SU-DHL-6 (cell line): ENCODE data around the gene RAB3B.

Experiments
- H2AFZ ChIP-seq: fragments of 200-600 bp; sonication (generic); 2 replicates; pipeline ENCODE4 v1.6.1; 2014; ENCODE audit warnings: low read depth, mild to moderate bottlenecking, moderate library complexity, mixed read lengths, antibody characterized with exemption, low read length; ENCODE audit not compliant: severe bottlenecking
- H3F3A ChIP-seq: fragments of 200-600 bp; shearing (Covaris generic); 2 replicates; pipeline ENCODE4 v1.6.0; 2016; ENCODE audit warnings: antibody characterized with exemption, mild to moderate bottlenecking; ENCODE audit not compliant: insufficient read depth
- H3K27ac ChIP-seq: fragments of 200-600 bp; sonication (generic); 2 replicates; pipeline ENCODE4 v1.5.1; 2016; ENCODE audit warnings: low read depth, mild to moderate bottlenecking, low read length, moderate library complexity, mixed read lengths
- H3K27me3 ChIP-seq: fragments of 200-600 bp; sonication (generic), shearing (Covaris generic); 2 replicates; pipeline ENCODE4 v1.6.0; 2014; ENCODE audit warnings: mild to moderate bottlenecking, low read length
- H3K36me3 ChIP-seq: fragments of 200-600 bp; sonication (generic); 2 replicates; pipeline ENCODE4 v1.6.1; 2014; ENCODE audit warnings: mild to moderate bottlenecking, low read length, mixed read lengths
- H3K4me2 ChIP-seq: fragments of 300-600, 200-600 bp; shearing (Covaris generic), sonication (generic); 2 replicates; pipeline ENCODE4 v1.6.0; 2014; ENCODE audit warnings: low read length, low read depth, mild to moderate bottlenecking; ENCODE audit not compliant: poor library complexity, severe bottlenecking
- H3K4me3 ChIP-seq: fragments of 200-600 bp; sonication (generic); 2 replicates; pipeline ENCODE4 v1.5.1; 2014; ENCODE audit warnings: antibody characterized with exemption, low read length, mild to moderate bottlenecking, mixed read lengths; ENCODE audit not compliant: insufficient read depth, poor library complexity, severe bottlenecking
- H3K79me2 ChIP-seq: fragments of 200-600 bp; sonication (generic); 2 replicates; pipeline ENCODE4 v1.6.1; 2014; ENCODE audit warnings: mild to moderate bottlenecking, low read length, moderate library complexity; ENCODE audit not compliant: insufficient read depth
- H3K9ac ChIP-seq: fragments of 200-600 bp; sonication (generic); 2 replicates; pipeline ENCODE4 v1.7.0; 2014; ENCODE audit warnings: mild to moderate bottlenecking, low read length
- H3K9me2 ChIP-seq: fragments of 200-600 bp; sonication (generic); replicated peaks from 2 replicates; pipeline ENCODE4 v1.6.1; 2014; ENCODE audit warnings: low read length; ENCODE audit not compliant: insufficient read depth
- H3K9me3 ChIP-seq: fragments of 200-600 bp; sonication (generic); 2 replicates; pipeline ENCODE4 v1.6.1; 2014; ENCODE audit warnings: low read length, mixed read lengths; ENCODE audit not compliant: insufficient read depth
- H4K20me1 ChIP-seq: fragments of 200-600 bp; sonication (generic); 2 replicates; pipeline ENCODE4 v1.6.1; 2014; ENCODE audit warnings: low read depth, mild to moderate bottlenecking, antibody characterized with exemption, low read length, moderate library complexity, mixed read lengths
- CTCF ChIP-seq: fragments of 200-600 bp; sonication (generic); IDR thresholded peaks from one replicate; pipeline ENCODE4 v1.5.1; 2017; ENCODE audit warnings: antibody characterized with exemption, mild to moderate bottlenecking, low read length, moderate library complexity; ENCODE audit not compliant: insufficient read depth, poor library complexity, severe bottlenecking
- EZH2phosphoT487 ChIP-seq: fragments of 200-600 bp; sonication (generic), shearing (Covaris generic); conservative IDR thresholded peaks from 2 replicates; pipeline ENCODE4 v1.6.1; 2018; ENCODE audit warnings: mild to moderate bottlenecking, antibody characterized with exemption, low read length, moderate library complexity, mixed read lengths

Gene RAB3B

DNA sequence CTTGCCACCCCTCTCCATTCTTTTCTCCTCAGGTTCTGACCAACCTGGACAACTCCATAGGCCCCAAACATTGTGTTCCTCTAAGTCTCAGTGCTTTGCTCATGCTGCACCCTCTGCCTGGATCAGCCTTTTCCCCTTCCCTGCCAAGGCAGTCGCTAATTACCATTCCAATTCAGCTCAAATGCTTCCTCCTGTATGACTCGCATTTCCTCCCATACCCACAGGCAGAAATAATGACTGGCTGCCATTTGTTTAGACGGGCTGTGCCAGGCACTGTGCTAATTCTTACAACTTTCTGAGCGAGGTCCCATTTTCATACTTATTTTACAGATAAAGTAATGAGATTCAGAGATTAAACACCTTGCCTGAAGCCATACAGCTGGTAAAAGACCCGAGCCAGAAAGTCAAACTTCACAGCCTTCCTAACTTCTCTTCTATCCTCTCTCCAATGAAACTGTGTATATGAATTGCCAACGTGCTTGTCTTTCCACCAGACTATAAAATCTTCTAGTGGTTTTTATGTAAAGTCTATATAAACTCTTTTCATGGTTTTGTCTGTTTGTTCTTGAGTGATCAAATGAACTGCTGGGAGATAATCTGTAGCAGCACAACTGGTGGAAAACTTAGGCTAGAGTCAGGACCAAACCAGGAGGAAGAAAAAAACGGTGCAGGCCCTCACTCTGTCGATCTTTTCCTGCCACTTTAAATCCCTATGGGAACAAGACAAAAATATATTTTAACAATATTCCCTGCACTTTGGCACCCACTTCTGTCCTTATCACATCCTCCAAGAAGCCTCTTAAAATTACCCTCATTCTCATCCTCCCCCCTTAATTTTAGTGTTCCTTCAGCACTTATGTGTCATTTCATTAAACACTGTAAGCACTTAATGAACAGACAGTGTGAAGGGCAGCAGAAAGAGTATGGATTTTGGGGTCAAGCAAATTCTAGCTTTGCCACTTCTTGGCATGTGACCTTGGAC, 33.7 kb downstream of the RAB3B start:
- Histone ChIP-seq H2AFZ (no peak overlapping the region), H3K9me2 (no peaks in the 10 kb centered on the region), H3K9ac (no peak overlapping the region), H3F3A (no peaks in the 10 kb centered on the region), H3K4me2 (no peak overlapping the region), H3K36me3 (no peaks in the 10 kb centered on the region), H3K27ac (no peak overlapping the region), H3K9me3 (no peaks in the 10 kb centered on the region), H4K20me1 (no peaks in the 10 kb centered on the region), H3K79me2 (no peaks in the 10 kb centered on the region), H3K4me3 (no peak overlapping the region), H3K27me3 (no peaks in the 10 kb centered on the region)
- TF ChIP-seq CTCF, result no peak
- TF ChIP-seq EZH2phosphoT487, result no peak

DNA sequence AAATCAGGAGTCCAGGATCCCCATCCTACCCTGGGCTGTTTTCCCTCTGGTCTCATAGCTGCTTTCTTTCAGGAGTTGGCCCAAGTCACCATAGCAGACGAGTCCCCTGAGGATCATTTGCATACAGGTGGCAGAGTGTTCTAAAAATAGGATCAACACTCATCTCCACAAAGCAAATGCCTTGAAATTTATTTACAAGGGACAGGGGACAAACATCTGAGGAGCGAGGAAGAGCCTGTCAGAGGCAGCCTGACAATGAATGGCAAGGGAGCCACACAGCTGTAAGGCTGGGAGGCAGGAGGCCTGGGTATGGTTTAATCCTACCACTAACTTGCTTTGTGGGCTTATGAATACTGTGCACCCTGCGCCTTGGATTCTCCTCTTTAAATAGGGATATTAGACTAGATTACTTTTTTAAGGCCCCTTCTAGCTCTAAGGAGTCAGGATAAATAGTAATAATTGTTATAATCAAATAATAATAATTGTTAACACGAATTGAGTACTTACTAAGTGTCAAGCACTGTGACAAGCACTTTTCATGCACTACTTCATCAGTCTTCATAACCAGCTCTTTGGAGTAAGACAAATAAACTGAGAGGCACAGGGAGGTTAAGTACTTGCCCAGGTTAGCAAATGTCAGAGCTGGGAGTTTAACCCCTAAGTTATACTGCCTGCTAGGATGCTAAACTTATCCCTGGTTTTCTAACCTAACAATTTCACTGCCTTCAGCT, 34.5 kb downstream of the RAB3B start:
- H2AFZ ChIP-seq, result no peak overlapping the region
- no peak overlapping the region for H3K4me2 ChIP-seq
- no peak for TF ChIP-seq EZH2phosphoT487
- TF ChIP-seq CTCF, result no peak

DNA sequence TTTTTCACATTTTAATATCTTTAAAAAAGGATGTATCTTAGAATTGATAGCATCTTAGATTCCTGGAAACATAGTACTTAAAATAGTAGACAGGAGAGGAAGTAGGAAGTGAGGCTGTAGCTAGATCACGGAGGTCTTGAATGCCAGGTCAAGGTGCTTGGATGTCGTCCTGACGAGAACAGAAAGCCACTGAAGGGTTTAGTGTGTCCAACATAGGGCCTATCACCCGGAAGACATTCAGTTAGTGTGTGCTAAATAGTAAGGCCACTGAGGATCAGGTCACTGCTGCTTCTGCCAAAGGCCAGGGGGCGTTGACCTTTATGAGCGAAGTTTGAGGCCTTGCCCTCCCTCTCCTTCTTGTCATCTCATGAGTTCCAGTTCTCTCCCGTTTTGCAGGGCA, 35.7 kb downstream of the RAB3B start:
- Histone ChIP-seq H3F3A (no peaks in the 10 kb centered on the region), H3K79me2 (no peaks in the 10 kb centered on the region), H3K27ac (no peak overlapping the region), H3K9me3 (peaks cover 4% of the 10 kb centered on the region; the same call in 1 of the 2 replicates), H3K9me2 (no peaks in the 10 kb centered on the region), H3K27me3 (no peaks in the 10 kb centered on the region), H3K4me2 (no peak overlapping the region), H2AFZ (no peak overlapping the region), H4K20me1 (no peaks in the 10 kb centered on the region), H3K9ac (no peak overlapping the region), H3K4me3 (no peak overlapping the region), H3K36me3 (no peaks in the 10 kb centered on the region)
- TF ChIP-seq CTCF, result no peak
- no peak for TF ChIP-seq EZH2phosphoT487

More for the DNA sequence above, 34.5 kb downstream of the RAB3B start:
- Histone ChIP-seq H3K9me2 (no peaks in the 10 kb centered on the region), H3K36me3 (no peaks in the 10 kb centered on the region), H4K20me1 (no peaks in the 10 kb centered on the region), H3K27me3 (no peaks in the 10 kb centered on the region), H3K4me3 (no peak overlapping the region), H3K9ac (no peak overlapping the region), H3K9me3 (no peaks in the 10 kb centered on the region), H3K27ac (no peak overlapping the region), H3F3A (no peaks in the 10 kb centered on the region), H3K79me2 (no peaks in the 10 kb centered on the region)
